Colonic mucosa (tissue), 4 donors: Measurements from ENCODE around the gene TRRAP. TPM values are rescaled to one million over a fixed set of nuclear protein-coding genes. Genes with fewer than 3 reads are reported as not detected.
A peak's percentile ranks its signal among the peaks of the same experiment; 100 is the strongest.
"Not testable (repeated sequence)": the region's sequence is repeated elsewhere in the genome, so short reads cannot be mapped to it uniquely, and the experiment has no call there.

Experiments used
- DNase-seq: peaks from one replicate; pipeline ENCODE4 v3.0.0-alpha.2; 2020
- H3K27ac ChIP-seq: fragments of 200-600 bp; one replicate; pipeline ENCODE4 v1.8.0; 2021
- H3K27me3 ChIP-seq: fragments of 200-600 bp; one replicate; pipeline ENCODE4 v1.8.0; 2021
- H3K36me3 ChIP-seq: fragments of 200-600 bp; one replicate; pipeline ENCODE4 v1.8.0; 2021
- H3K4me1 ChIP-seq: fragments of 200-600 bp; one replicate; pipeline ENCODE4 v1.8.0; 2021; ENCODE audit warnings: mild to moderate bottlenecking
- H3K4me3 ChIP-seq: fragments of 200-600 bp; one replicate; pipeline ENCODE4 v1.8.0; 2021
- H3K9ac ChIP-seq, 2 donors: one replicate each; pipeline ENCODE4 v1.7.0; 2013; ENCODE audit warnings: control low read depth in 2 of 2, low read depth in 2 of 2, low read length in 2 of 2
- H3K9me3 ChIP-seq: fragments of 200-600 bp; one replicate; pipeline ENCODE4 v1.8.0; 2021
- CTCF ChIP-seq: fragments of 200-600 bp; IDR thresholded peaks from one replicate; pipeline ENCODE4 v1.8.0; 2022; ENCODE audit warnings: antibody characterized with exemption, mild to moderate bottlenecking
- intact Hi-C: fragments of 100-400 bp; cut with DNase I; formaldehyde crosslinking; loops from one replicate; pipeline ENCODE4 v1.14.1; 2022
- total RNA-seq, 2 donors: library from RNA; stranded (reverse); fragmentation: NEBNext Ultra II Directional in 1 of 2; extraction: Animal tissue kit (Norgen Biotek cat#: 25700) in 1 of 2; gene quantifications; one replicate each; pipeline ENCODE4 v1.2.1, GENCODE V29; 2021
- donor health status: healthy.
- donor health status: DM: no; HTN: no; CAD: no.
- donor health status: DM: no; HTN: no; CAD: no.

TRRAP gene
- total RNA-seq, 2 donors from 2014 or later, result 33.3 to 39.4 TPM

GRCh38 chr7:99040104-99040958 lies 162.0 kb downstream of the TRRAP start:
- no peaks in the 10 kb centered on the region for H3K27me3 ChIP-seq
- peaks cover 29% of the 10 kb centered on the region for H3K36me3 ChIP-seq
- intact Hi-C loops, result loop anchor here (5.0 to 10.0 kb wide), 2 partner anchors 104 to 192 kb away; partner anchors contain the start of gene SMURF1
- TF ChIP-seq CTCF, result peak; percentile 69
- peak overlapping the region; percentile 56 for H3K27ac ChIP-seq
- peak overlapping the region; percentile 51 to 69 for H3K9ac ChIP-seq
- no peak overlapping the region for H3K4me3 ChIP-seq
- no peaks in the 10 kb centered on the region for H3K4me1 ChIP-seq
- DNase-seq, result peak; percentile 92
- H3K9me3 ChIP-seq, result no peaks in the 10 kb centered on the region

GRCh38 chr7:99041526-99041925 lies 163.2 kb downstream of the TRRAP start:
- Histone ChIP-seq H3K4me3 (no peak overlapping the region), H3K27me3 (no peaks in the 10 kb centered on the region), H3K4me1 (no peaks in the 10 kb centered on the region), H3K36me3 (peaks cover 19% of the 10 kb centered on the region), H3K27ac (peak overlapping the region; percentile 56), H3K9me3 (no peaks in the 10 kb centered on the region), H3K9ac (peak overlapping the region in 1 of 2 donors; percentile 51)
- DNase-seq, result peak; percentile 67
- intact Hi-C loops, result loop anchor here (1.0 to 10.0 kb wide), 3 partner anchors 103 to 272 kb away; partner anchors contain the start of gene SMURF1
- TF ChIP-seq CTCF, result no peak

GRCh38 chr7:99042957-99043356 lies 164.6 kb downstream of the TRRAP start:
- H3K36me3 ChIP-seq, result peaks cover 13% of the 10 kb centered on the region
- H3K27ac ChIP-seq, result no peak overlapping the region
- no peak for TF ChIP-seq CTCF

GRCh38 chr7:99044858-99045257 lies 166.5 kb downstream of the TRRAP start:
- H3K4me3 ChIP-seq, H3K9ac ChIP-seq, H3K4me1 ChIP-seq, H3K36me3 ChIP-seq, H3K27me3 ChIP-seq, H3K9me3 ChIP-seq, H3K27ac ChIP-seq, DNase-seq: not testable (repeated sequence)
- intact Hi-C loops, result loop anchor here (5.0 to 10.0 kb wide), 2 partner anchors 100 to 187 kb away; partner anchors contain the start of gene SMURF1

More at GRCh38 chr7:99042957-99043356, 164.6 kb downstream of the TRRAP start:
- Histone ChIP-seq H3K9me3 (no peaks in the 10 kb centered on the region), H3K27me3 (no peaks in the 10 kb centered on the region), H3K9ac (no peak overlapping the region), H3K4me3 (no peak overlapping the region), H3K4me1 (no peaks in the 10 kb centered on the region)
- intact Hi-C loops, result loop anchor here (5.0 to 10.0 kb wide), 2 partner anchors 102 to 189 kb away; partner anchors contain the start of gene SMURF1
- DNase-seq, result peak; percentile 11

- H3K9ac ChIP-seq, DNase-seq, H3K4me3 ChIP-seq, H3K9me3 ChIP-seq, H3K36me3 ChIP-seq, H3K4me1 ChIP-seq, H3K27ac ChIP-seq, H3K27me3 ChIP-seq: not testable (repeated sequence)
- intact Hi-C loops, result loop anchor here (10.0 kb wide), 1 partner anchor 99 kb away; the partner anchor contains the start of gene SMURF1
Observed at GRCh38 chr7:99046262-99046661, 167.9 kb downstream of the TRRAP start.

GRCh38 chr7:99046722-99047121 lies 168.4 kb downstream of the TRRAP start:
- no peak for TF ChIP-seq CTCF
- Histone ChIP-seq H3K36me3 (peaks cover 6% of the 10 kb centered on the region), H3K4me3 (no peak overlapping the region), H3K27ac (no peak overlapping the region), H3K9me3 (no peaks in the 10 kb centered on the region), H3K27me3 (no peaks in the 10 kb centered on the region), H3K4me1 (no peaks in the 10 kb centered on the region), H3K9ac (no peak overlapping the region)
- DNase-seq, result no peak
- intact Hi-C loops, result loop anchor here (10.0 kb wide), 1 partner anchor 98 kb away; the partner anchor contains the start of gene SMURF1
